Measurements from ENCODE around the gene SLC24A3. TPM values are rescaled to one million over a fixed set of nuclear protein-coding genes. Genes with fewer than 3 reads are reported as not detected.

The SLC24A3 gene
- total RNA-seq, 1 donor from 2014 or later: 0.08 TPM

GRCh38 chr20:19265646-19266374 is 53.4 kb downstream of the SLC24A3 start:
- no peak for DNase-seq (ENCODE audit: low read depth)
- Histone ChIP-seq H3K36me3 (ENCODE audit: control insufficient read depth, insufficient read depth, low read length) (no peaks in the 10 kb centered on the region), H3K27me3 (ENCODE audit: control insufficient read depth, insufficient read depth, low read length) (no peaks in the 10 kb centered on the region), H3K4me3 (ENCODE audit: low read depth, low read length) (no peak overlapping the region)
- TF ChIP-seq CTCF (IDR thresholded peaks at IDR 0.05; ENCODE audit: insufficient read depth, low read length, poor library complexity, severe bottlenecking): no peak

- no peak overlapping the region for H3K4me3 ChIP-seq (ENCODE audit: low read depth, low read length)
- DNase-seq (ENCODE audit: low read depth): no peak
- no peaks in the 10 kb centered on the region for H3K36me3 ChIP-seq (ENCODE audit: control insufficient read depth, insufficient read depth, low read length)
- no peak for TF ChIP-seq CTCF (IDR thresholded peaks at IDR 0.05; ENCODE audit: insufficient read depth, low read length, poor library complexity, severe bottlenecking)
- H3K27me3 ChIP-seq (ENCODE audit: control insufficient read depth, insufficient read depth, low read length): no peaks in the 10 kb centered on the region
These were observed 56.0 kb downstream of the SLC24A3 start for GRCh38 chr20:19268426-19268825.

GRCh38 chr20:19269737-19270340 is 57.4 kb downstream of the SLC24A3 start:
- no peak for DNase-seq (ENCODE audit: low read depth)
- no peak for TF ChIP-seq CTCF (IDR thresholded peaks at IDR 0.05; ENCODE audit: insufficient read depth, low read length, poor library complexity, severe bottlenecking)

GRCh38 chr20:19271879-19272651 is 59.6 kb downstream of the SLC24A3 start:
- H3K36me3 ChIP-seq (ENCODE audit: control insufficient read depth, insufficient read depth, low read length): no peaks in the 10 kb centered on the region
- no peak for DNase-seq (ENCODE audit: low read depth)
- TF ChIP-seq CTCF (IDR thresholded peaks at IDR 0.05; ENCODE audit: insufficient read depth, low read length, poor library complexity, severe bottlenecking): no peak
- peaks cover 2% of the 10 kb centered on the region for H3K27me3 ChIP-seq (ENCODE audit: control insufficient read depth, insufficient read depth, low read length)
- no peak overlapping the region for H3K4me3 ChIP-seq (ENCODE audit: low read depth, low read length)

More at GRCh38 chr20:19269737-19270340, 57.4 kb downstream of the SLC24A3 start:
- Histone ChIP-seq H3K36me3 (ENCODE audit: control insufficient read depth, insufficient read depth, low read length) (no peaks in the 10 kb centered on the region), H3K27me3 (ENCODE audit: control insufficient read depth, insufficient read depth, low read length) (peaks cover 2% of the 10 kb centered on the region), H3K4me3 (ENCODE audit: low read depth, low read length) (no peak overlapping the region)

GRCh38 chr20:19272976-19273654 is 60.7 kb downstream of the SLC24A3 start:
- TF ChIP-seq CTCF (IDR thresholded peaks at IDR 0.05; ENCODE audit: insufficient read depth, low read length, poor library complexity, severe bottlenecking): no peak
- H3K27me3 ChIP-seq (ENCODE audit: control insufficient read depth, insufficient read depth, low read length): peaks cover 2% of the 10 kb centered on the region

More at GRCh38 chr20:19272976-19273654, 60.7 kb downstream of the SLC24A3 start:
- Histone ChIP-seq H3K36me3 (ENCODE audit: control insufficient read depth, insufficient read depth, low read length) (no peaks in the 10 kb centered on the region), H3K4me3 (ENCODE audit: low read depth, low read length) (no peak overlapping the region)
- no peak for DNase-seq (ENCODE audit: low read depth)
